Measurements from ENCODE around the gene BMP10.
A peak's percentile ranks its signal among the peaks of the same experiment; 100 is the strongest.

BMP10 gene

DNA sequence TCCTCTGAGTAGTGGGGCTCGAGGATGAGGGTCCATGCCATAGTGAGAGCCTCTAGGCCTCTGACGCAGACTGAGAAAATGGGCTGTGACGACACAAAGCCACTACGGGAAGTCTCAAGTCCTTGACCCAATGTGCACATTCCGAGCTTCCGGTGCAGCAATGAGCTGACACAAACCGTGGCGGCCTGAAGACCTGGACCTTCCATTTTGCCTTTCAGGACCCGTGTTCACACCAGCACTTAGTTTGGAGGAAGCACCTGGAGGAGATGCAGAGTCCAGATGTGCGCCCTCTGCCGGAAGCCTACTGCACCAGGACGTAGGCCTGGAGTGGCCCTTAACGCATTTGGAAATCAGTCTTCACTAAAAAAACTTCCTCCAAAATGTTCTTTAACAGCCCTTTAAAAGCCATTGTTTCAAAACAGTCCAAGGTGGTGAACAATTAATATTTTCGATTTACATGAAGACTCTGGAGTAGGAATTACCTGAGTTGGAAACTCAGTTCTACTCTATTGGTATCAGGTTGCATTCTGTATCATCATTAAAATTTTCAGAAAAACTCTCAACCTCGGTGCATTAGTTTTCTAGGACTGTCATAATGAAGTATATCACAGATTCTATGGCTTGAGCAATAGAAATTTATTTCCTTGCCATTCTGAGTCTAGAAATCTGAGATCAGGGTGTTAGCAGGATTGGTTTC is 33.9 kb downstream of the BMP10 start:
- DNase-seq, result no peak
- TF ChIP-seq, protein P1, sequence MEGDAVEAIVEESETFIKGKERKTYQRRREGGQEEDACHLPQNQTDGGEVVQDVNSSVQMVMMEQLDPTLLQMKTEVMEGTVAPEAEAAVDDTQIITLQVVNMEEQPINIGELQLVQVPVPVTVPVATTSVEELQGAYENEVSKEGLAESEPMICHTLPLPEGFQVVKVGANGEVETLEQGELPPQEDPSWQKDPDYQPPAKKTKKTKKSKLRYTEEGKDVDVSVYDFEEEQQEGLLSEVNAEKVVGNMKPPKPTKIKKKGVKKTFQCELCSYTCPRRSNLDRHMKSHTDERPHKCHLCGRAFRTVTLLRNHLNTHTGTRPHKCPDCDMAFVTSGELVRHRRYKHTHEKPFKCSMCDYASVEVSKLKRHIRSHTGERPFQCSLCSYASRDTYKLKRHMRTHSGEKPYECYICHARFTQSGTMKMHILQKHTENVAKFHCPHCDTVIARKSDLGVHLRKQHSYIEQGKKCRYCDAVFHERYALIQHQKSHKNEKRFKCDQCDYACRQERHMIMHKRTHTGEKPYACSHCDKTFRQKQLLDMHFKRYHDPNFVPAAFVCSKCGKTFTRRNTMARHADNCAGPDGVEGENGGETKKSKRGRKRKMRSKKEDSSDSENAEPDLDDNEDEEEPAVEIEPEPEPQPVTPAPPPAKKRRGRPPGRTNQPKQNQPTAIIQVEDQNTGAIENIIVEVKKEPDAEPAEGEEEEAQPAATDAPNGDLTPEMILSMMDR (IDR thresholded peaks at IDR 0.05; ENCODE audit: low read depth, low read length, missing control alignments), result peak; percentile 84
- H3K4me3 ChIP-seq (ENCODE audit: low read depth, low read length), result no peak overlapping the region
- in situ Hi-C loops (cut with HindIII; ENCODE audit: low pct_ligation_motif_present, low sequenced_read_pairs), result no loop called here
- H3K36me3 ChIP-seq (replicated peaks), result no peaks in the 10 kb centered on the region
- H3K27ac ChIP-seq, result no peak overlapping the region
- H3K27me3 ChIP-seq (replicated peaks), result no peaks in the 10 kb centered on the region

- no peak for DNase-seq
- in situ Hi-C loops (cut with HindIII; ENCODE audit: low pct_ligation_motif_present, low sequenced_read_pairs), result no loop called here
- no peaks in the 10 kb centered on the region for H3K27me3 ChIP-seq (replicated peaks)
- no peak overlapping the region for H3K27ac ChIP-seq
- no peak overlapping the region for H3K4me3 ChIP-seq (ENCODE audit: low read depth, low read length)
- TF ChIP-seq, protein P1 (IDR thresholded peaks at IDR 0.05; ENCODE audit: low read depth, low read length, missing control alignments), result no peak
- H3K36me3 ChIP-seq (replicated peaks), result no peaks in the 10 kb centered on the region
These were observed 35.6 kb downstream of the BMP10 start for GRCh38 chr2:68835621-68836020.

DNA sequence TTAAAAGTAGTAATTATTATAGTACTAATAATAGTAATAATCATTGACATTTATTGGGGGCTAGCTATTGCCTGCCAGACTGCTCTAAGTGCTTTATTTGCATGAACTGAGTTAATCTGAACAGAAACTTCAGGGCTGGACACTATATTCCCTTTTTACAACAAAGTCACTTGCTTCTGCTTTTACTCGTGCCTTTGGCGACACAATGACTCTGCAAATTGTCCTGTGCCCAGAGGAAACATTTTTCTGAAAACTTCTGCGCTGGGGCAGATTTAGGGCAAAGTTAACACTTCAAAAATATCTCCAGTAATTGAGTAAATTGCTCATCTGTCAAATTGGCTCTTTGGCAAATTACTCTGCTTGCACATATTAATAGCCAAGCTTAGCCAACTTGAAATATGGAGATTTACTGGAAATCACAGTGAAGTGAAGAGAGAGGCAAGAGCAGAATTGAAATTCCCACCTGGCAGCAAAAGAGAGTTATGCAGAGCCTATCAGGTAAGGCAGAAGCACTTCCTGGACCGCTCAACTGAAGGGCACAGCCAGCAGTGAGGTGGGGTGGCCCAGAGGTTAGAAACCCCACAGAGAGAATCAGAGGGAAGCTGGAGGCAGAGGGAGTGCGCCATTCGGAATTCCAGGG is 36.3 kb downstream of the BMP10 start:
- TF ChIP-seq, protein P1 (IDR thresholded peaks at IDR 0.05; ENCODE audit: low read depth, low read length, missing control alignments), result no peak
- in situ Hi-C loops (cut with HindIII; ENCODE audit: low pct_ligation_motif_present, low sequenced_read_pairs), result no loop called here
- Histone ChIP-seq H3K4me3 (ENCODE audit: low read depth, low read length) (no peak overlapping the region), H3K27ac (no peak overlapping the region), H3K27me3 (replicated peaks) (no peaks in the 10 kb centered on the region), H3K36me3 (replicated peaks) (no peaks in the 10 kb centered on the region)
- no peak for DNase-seq

- H3K27me3 ChIP-seq (replicated peaks), result no peaks in the 10 kb centered on the region
- H3K4me3 ChIP-seq (ENCODE audit: low read depth, low read length), result no peak overlapping the region
- DNase-seq, result no peak
- H3K36me3 ChIP-seq (replicated peaks), result no peaks in the 10 kb centered on the region
- H3K27ac ChIP-seq, result no peak overlapping the region
- in situ Hi-C loops (cut with HindIII; ENCODE audit: low pct_ligation_motif_present, low sequenced_read_pairs), result no loop called here
- TF ChIP-seq, protein P1 (IDR thresholded peaks at IDR 0.05; ENCODE audit: low read depth, low read length, missing control alignments), result no peak
These were observed 38.0 kb downstream of the BMP10 start for GRCh38 chr2:68833162-68833561.

DNA sequence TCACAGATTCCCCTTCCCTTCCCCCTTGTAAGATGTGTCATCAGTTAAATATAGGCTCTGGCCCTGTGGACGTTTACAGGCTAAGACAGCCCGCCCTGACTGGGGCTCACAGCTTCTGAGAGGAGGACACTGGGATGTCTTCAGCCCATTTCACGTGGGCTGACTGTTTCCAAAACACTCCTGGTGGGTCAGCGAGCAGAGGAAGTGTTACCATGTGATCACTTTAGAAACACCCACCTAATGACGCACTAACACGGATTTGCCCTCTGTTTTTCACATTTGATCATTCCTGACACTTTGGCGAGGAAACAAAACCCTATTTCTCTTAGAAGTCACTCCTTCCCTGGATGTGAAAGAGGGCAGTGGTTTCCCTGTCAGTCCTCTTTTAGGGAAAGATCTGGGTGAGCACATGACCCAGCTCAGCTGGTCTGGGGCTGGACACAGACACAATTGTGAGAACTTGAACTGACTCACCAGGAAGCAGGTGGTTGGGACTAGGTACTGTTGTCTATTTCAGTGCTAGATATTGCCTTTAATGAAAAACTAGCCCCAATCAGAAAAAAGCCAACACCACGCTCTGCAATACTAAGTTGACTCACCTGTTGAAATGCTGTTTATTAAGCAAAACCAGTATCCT is 38.8 kb downstream of the BMP10 start:
- Histone ChIP-seq H3K27me3 (replicated peaks) (no peaks in the 10 kb centered on the region), H3K36me3 (replicated peaks) (no peaks in the 10 kb centered on the region), H3K27ac (peak overlapping the region; percentile 60), H3K4me3 (ENCODE audit: low read depth, low read length) (no peak overlapping the region)
- in situ Hi-C loops (cut with HindIII; ENCODE audit: low pct_ligation_motif_present, low sequenced_read_pairs), result no loop called here
- peak; percentile 68 for DNase-seq
- TF ChIP-seq, protein P1 (IDR thresholded peaks at IDR 0.05; ENCODE audit: low read depth, low read length, missing control alignments), result no peak

Data from brain microvascular endothelial cell (primary cell).